ENCODE results near the gene CPNE2. TPM values are rescaled to one million over a fixed set of nuclear protein-coding genes. Genes with fewer than 3 reads are reported as not detected.

Gene CPNE2
- total RNA-seq, 4 donors from 2014 or later: 27.4 to 56.5 (median 40.7) TPM

DNA sequence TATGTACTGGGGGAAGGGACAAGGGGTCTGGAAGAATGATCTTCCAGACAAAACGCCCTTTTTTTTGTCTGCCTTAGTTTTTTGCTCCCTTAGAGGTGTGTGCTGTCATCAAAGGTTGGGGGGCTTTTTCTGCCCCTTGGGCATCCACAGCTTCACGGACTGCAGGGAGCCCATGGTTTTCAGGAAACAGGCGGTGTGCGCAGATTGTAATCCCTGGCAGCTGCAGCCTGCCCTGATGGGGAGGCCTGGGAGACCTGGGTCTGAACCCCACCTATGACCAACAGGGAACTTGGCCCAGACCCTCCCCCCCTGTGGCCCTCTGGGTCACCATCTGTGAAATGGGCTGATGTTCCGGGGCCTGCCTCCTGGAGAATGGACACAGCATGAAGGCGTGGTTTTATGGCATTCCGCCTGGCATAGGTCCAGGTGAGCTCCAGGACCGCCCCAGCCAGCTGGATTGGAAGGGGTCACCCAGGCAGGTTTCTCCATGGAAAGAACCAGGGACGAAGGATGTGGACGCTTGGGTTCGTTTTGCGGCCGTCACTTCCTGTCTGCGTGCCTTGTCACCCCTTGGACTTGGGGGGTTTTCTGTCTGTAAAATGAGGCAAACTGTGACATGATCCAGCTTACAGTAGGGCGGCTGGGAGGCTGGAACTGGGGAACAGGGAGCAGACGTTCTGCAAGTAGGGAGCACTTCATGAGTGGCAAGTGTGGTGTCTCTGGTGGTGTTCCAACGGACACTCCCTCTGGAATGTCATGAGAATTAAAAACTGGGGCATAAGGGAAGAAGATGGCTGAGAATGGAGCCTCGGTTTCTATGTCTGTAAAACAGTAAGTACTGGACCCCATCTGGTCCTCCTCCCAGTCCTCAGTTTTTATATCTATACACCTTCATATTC lies 1.5 kb downstream of the CPNE2 start:
- TF ChIP-seq, protein P1, sequence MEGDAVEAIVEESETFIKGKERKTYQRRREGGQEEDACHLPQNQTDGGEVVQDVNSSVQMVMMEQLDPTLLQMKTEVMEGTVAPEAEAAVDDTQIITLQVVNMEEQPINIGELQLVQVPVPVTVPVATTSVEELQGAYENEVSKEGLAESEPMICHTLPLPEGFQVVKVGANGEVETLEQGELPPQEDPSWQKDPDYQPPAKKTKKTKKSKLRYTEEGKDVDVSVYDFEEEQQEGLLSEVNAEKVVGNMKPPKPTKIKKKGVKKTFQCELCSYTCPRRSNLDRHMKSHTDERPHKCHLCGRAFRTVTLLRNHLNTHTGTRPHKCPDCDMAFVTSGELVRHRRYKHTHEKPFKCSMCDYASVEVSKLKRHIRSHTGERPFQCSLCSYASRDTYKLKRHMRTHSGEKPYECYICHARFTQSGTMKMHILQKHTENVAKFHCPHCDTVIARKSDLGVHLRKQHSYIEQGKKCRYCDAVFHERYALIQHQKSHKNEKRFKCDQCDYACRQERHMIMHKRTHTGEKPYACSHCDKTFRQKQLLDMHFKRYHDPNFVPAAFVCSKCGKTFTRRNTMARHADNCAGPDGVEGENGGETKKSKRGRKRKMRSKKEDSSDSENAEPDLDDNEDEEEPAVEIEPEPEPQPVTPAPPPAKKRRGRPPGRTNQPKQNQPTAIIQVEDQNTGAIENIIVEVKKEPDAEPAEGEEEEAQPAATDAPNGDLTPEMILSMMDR (IDR thresholded peaks at IDR 0.05; ENCODE audit: low read depth): no peak

DNA sequence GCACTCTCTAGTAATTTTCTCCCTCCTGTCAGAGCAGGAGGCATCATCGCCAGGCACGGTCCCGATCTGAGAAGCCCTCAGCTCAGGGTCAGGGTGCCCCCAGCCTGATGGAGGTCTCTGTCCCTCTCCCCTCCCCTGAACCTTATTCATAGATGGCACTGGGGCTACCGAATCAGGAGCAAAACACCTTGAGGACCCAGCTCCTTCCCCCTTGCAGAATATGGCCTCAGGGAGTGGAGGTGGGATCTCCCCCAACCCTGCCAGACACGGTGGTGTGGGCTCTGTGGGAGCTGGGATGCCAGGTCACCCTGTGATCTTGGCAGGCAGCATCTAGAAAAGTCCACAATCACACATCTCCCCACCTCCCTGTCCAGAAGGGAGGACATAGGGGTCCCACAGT lies 2.5 kb downstream of the CPNE2 start:
- TF ChIP-seq, protein P1 (IDR thresholded peaks at IDR 0.05; ENCODE audit: low read depth): no peak

DNA sequence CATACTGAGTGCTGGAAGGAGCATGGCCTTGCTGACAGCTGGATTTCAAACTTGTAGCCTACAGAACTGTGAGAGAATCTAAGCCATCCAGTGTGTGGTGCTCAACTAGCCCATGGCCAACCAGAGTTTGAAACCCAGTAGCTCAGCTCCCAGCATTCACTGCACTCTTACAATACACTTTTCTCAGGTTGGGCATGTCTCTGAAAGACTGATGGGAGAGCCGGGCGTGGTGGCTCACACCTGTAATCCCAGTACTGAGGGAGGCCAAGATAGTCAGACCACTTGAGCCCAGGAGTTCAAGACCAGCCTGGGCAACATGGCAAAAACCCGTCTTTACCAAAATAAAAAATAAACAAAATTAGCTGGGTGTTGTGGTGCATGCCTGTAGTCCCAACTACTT lies 3.8 kb downstream of the CPNE2 start:
- TF ChIP-seq, protein P1 (IDR thresholded peaks at IDR 0.05; ENCODE audit: low read depth): no peak

DNA sequence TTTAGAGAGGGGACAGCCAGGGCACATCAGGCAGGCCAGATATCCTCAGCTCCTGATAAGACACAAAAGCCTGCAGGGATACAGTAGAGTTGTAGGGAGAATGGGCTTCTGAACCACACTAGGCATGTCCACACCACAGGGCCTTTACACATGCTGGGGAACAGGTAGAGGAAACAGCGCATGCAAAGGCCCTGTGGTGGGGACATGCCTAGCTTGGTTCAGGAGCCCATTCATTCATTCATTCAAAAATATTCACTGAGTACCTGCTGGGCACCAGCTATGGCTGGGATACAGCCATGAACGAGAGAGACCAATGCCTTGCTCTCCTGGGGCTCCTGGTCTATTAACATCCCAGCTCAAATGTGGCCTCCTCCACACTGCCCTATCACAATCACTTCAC lies 4.4 kb downstream of the CPNE2 start:
- TF ChIP-seq, protein P1 (IDR thresholded peaks at IDR 0.05; ENCODE audit: low read depth): no peak

DNA sequence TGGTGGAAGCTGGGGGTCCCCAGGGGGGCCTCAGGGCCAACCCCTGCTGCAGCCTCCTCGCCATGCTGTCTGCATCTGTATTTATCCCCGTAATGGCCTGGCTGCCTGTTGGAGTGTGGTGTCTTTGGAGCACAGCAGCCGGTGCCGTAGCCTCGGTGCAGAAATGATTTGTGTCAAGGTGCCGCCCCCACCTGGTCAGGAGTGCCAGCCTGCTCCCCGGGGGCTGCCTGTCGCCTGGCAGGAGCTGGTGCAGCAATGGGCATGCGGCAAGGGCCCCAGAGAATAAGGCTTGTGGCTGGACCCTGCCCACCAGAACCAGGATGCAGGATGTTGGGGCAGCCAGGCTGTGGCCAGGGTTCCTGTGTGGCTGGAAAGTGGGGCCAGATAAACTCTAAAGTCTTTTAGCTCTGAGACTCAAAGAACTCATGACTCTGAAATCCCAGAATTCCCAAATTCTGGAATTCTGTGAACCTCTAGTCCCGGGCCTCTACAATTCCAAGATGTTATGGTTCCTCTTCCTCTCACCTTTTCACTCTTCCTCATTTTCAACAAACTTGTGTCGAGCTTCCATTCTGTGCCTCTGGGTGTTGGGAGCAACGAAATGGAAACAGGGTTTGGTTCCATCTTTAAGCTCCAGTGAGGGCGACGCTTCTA lies 5.9 kb downstream of the CPNE2 start:
- TF ChIP-seq, protein P1 (IDR thresholded peaks at IDR 0.05; ENCODE audit: low read depth): no peak

DNA sequence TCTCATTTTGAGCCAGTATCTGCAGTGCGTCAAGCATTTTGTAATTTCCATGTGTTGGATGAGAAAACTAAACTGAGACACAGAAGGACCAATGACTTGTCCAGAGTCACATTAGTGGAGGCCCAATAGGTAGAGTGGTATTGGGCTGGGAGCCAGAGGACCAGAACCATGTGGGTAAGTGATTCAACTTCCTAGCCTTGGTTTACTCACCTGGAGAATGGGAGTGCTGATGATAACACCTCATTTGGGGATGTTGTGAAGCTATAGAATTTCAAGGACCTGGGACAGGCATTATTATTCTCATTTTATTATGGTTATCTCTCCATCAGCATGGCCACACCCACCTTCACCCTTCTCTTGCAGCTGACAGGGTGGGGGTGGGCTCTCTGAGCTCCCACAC lies 8.1 kb downstream of the CPNE2 start:
- TF ChIP-seq, protein P1 (IDR thresholded peaks at IDR 0.05; ENCODE audit: low read depth): no peak

Data from subcutaneous adipose tissue (tissue), 4 donors.